ENCODE data around the gene FGF1.

GRCh38 chr5:142576303-142576702 is 109.6 kb downstream of the FGF1 start:
- TF ChIP-seq, protein P1, sequence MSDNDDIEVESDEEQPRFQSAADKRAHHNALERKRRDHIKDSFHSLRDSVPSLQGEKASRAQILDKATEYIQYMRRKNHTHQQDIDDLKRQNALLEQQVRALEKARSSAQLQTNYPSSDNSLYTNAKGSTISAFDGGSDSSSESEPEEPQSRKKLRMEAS (IDR thresholded peaks at IDR 0.05; ENCODE audit: insufficient read depth, insufficient read length): no peak
- TF ChIP-seq CTCF (IDR thresholded peaks at IDR 0.05; ENCODE audit: extremely low read depth in 1 of 2, insufficient read depth in 1 of 2, low read depth in 1 of 2, low read length in 2 of 2): no peak
- no peak for TF ChIP-seq POLR2AphosphoS5 (IDR thresholded peaks at IDR 0.05; ENCODE audit: insufficient read depth, low read depth, low read length)
- TF ChIP-seq POLR2A (IDR thresholded peaks at IDR 0.05; ENCODE audit: low read depth, low read length): no peak
- TF ChIP-seq EZH2 (IDR thresholded peaks at IDR 0.05; ENCODE audit: borderline replicate concordance, low read depth, low read length, severe bottlenecking): no peak
- no peak for TF ChIP-seq MYC (IDR thresholded peaks at IDR 0.05; ENCODE audit: low read depth, low read length)
- TF ChIP-seq GATA2 (IDR thresholded peaks at IDR 0.05; ENCODE audit: insufficient read depth, insufficient read length, low read depth, low read length): no peak

Measured in endothelial cell of umbilical vein (primary cell).